ENCODE results near the gene CDR2. TPM values are rescaled to one million over a fixed set of nuclear protein-coding genes. Genes with fewer than 3 reads are reported as not detected.

The CDR2 gene
- total RNA-seq, 1 experiment from 2014 or later = 35.7 TPM

DNA sequence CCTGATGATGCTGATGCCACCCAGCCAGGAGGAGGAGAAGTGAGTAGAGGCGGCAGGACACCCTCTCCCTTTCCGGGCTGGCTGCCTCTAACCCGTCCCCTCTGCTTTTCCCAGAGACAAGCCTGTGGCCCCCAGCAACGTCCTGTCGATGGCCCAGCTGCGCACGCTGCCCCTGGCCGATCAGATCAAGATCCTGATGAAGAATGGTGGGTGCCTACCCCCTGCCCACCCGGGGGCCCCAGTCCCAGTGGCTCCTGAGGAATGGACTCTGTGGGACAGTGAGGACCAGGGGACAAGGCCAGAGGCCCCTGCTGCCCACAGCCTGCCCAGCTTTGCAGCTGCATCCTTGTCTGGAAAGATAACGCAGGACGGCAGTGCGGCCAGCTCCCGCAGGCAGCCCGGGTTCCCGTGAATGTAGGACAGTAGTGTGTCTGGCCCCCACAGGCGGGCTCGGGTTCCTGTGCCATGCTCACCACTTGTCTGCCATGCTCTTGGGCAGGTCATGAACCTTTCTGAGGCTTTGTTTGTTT, 57.4 kb downstream of the CDR2 start:
- ChIA-PET CTCF (no interaction called here), POLR2A (no interaction called here)

DNA sequence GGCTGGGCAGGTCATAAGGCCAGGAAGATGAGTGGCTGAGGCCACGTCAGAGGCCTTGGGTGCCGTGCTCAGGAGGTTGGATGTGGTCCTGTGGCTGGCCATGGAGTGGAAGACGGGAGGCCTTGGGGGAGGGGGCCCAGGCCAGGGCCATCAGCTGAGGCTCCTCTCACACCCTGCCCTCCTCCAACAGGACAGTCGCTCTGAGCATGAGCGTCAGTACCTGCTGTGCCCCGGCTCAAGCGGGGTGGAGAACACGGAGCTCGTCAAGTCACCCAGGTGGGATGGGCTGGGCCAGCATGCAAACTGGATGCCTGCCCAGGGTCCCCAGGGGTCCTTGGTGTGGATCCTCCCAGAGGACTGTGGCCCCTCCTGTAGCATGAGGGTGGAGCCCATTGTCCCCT, 58.0 kb downstream of the CDR2 start:
- no TSS peak for BruUV-seq (replicated peaks)
- DNase-seq (ENCODE audit: low read depth, low spot score) (no peak), ATAC-seq (no peak)
- H3K4me1 ChIP-seq (ENCODE audit: control insufficient read depth, insufficient read depth, low read length) = no peaks in the 10 kb centered on the region
- in situ Hi-C loops (cut with HindIII; ENCODE audit: low pct_unique_long_range_greater_than_20kb, low sequenced_read_pairs) (no loop called here), intact Hi-C loops (cut with micrococcal nuclease; ENCODE audit: unreplicated experiment) (no loop called here)
- H3K27me3 ChIP-seq (ENCODE audit: control insufficient read depth, insufficient read depth, low read length) = no peaks in the 10 kb centered on the region
- no peaks in the 10 kb centered on the region; the same call in 1 of the 2 replicates for H3K36me3 ChIP-seq (ENCODE audit: control insufficient read depth, insufficient read depth, low read length)
- TF ChIP-seq, protein P1, sequence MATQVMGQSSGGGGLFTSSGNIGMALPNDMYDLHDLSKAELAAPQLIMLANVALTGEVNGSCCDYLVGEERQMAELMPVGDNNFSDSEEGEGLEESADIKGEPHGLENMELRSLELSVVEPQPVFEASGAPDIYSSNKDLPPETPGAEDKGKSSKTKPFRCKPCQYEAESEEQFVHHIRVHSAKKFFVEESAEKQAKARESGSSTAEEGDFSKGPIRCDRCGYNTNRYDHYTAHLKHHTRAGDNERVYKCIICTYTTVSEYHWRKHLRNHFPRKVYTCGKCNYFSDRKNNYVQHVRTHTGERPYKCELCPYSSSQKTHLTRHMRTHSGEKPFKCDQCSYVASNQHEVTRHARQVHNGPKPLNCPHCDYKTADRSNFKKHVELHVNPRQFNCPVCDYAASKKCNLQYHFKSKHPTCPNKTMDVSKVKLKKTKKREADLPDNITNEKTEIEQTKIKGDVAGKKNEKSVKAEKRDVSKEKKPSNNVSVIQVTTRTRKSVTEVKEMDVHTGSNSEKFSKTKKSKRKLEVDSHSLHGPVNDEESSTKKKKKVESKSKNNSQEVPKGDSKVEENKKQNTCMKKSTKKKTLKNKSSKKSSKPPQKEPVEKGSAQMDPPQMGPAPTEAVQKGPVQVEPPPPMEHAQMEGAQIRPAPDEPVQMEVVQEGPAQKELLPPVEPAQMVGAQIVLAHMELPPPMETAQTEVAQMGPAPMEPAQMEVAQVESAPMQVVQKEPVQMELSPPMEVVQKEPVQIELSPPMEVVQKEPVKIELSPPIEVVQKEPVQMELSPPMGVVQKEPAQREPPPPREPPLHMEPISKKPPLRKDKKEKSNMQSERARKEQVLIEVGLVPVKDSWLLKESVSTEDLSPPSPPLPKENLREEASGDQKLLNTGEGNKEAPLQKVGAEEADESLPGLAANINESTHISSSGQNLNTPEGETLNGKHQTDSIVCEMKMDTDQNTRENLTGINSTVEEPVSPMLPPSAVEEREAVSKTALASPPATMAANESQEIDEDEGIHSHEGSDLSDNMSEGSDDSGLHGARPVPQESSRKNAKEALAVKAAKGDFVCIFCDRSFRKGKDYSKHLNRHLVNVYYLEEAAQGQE (IDR thresholded peaks at IDR 0.05; ENCODE audit: insufficient read depth in 1 of 2, low read depth in 2 of 2, low read length in 1 of 2) = no peak
- TF ChIP-seq TCF7L2 (IDR thresholded peaks at IDR 0.05; ENCODE audit: low read depth, low read length) = no peak
- TF ChIP-seq POLR2AphosphoS5 (IDR thresholded peaks at IDR 0.05; ENCODE audit: low read depth, low read length) = no peak
- TF ChIP-seq, protein P2, sequence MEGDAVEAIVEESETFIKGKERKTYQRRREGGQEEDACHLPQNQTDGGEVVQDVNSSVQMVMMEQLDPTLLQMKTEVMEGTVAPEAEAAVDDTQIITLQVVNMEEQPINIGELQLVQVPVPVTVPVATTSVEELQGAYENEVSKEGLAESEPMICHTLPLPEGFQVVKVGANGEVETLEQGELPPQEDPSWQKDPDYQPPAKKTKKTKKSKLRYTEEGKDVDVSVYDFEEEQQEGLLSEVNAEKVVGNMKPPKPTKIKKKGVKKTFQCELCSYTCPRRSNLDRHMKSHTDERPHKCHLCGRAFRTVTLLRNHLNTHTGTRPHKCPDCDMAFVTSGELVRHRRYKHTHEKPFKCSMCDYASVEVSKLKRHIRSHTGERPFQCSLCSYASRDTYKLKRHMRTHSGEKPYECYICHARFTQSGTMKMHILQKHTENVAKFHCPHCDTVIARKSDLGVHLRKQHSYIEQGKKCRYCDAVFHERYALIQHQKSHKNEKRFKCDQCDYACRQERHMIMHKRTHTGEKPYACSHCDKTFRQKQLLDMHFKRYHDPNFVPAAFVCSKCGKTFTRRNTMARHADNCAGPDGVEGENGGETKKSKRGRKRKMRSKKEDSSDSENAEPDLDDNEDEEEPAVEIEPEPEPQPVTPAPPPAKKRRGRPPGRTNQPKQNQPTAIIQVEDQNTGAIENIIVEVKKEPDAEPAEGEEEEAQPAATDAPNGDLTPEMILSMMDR (IDR thresholded peaks at IDR 0.05) = no peak
- no peak for TF ChIP-seq SIN3A (IDR thresholded peaks at IDR 0.05; ENCODE audit: borderline replicate concordance, insufficient read depth, low read depth, low read length)
- no peaks in the 10 kb centered on the region for H3K9me3 ChIP-seq (ENCODE audit: control insufficient read depth, insufficient read depth, low read depth, low read length)
- ChIA-PET CTCF (no interaction called here), POLR2A (interaction anchor here (0.6 kb wide), 1 partner anchor 51 kb away, joined by 4 read pairs; no protein-coding TSS in a partner anchor)
- H3K4me3 ChIP-seq (ENCODE audit: low read depth in 2 of 2, low read length in 2 of 2) = no peak overlapping the region
- no peak overlapping the region for H3K27ac ChIP-seq (ENCODE audit: low read length)

More for the DNA sequence above, 57.4 kb downstream of the CDR2 start:
- Histone ChIP-seq H3K4me3 (ENCODE audit: low read depth in 2 of 2, low read length in 2 of 2) (no peak overlapping the region), H3K27me3 (ENCODE audit: control insufficient read depth, insufficient read depth, low read length) (no peaks in the 10 kb centered on the region), H3K27ac (ENCODE audit: low read length) (no peak overlapping the region), H3K9me3 (ENCODE audit: control insufficient read depth, insufficient read depth, low read depth, low read length) (no peaks in the 10 kb centered on the region), H3K4me1 (ENCODE audit: control insufficient read depth, insufficient read depth, low read length) (no peaks in the 10 kb centered on the region), H3K36me3 (ENCODE audit: control insufficient read depth, insufficient read depth, low read length) (no peaks in the 10 kb centered on the region; the same call in 1 of the 2 replicates)
- intact Hi-C loops (cut with micrococcal nuclease; ENCODE audit: unreplicated experiment) (no loop called here), in situ Hi-C loops (cut with HindIII; ENCODE audit: low pct_unique_long_range_greater_than_20kb, low sequenced_read_pairs) (no loop called here)
- TF ChIP-seq TCF7L2 (IDR thresholded peaks at IDR 0.05; ENCODE audit: low read depth, low read length) (no peak), POLR2AphosphoS5 (IDR thresholded peaks at IDR 0.05; ENCODE audit: low read depth, low read length) (no peak), SIN3A (IDR thresholded peaks at IDR 0.05; ENCODE audit: borderline replicate concordance, insufficient read depth, low read depth, low read length) (no peak)
- TF ChIP-seq, protein P1 (IDR thresholded peaks at IDR 0.05; ENCODE audit: insufficient read depth in 1 of 2, low read depth in 2 of 2, low read length in 1 of 2) = no peak
- TF ChIP-seq, protein P2 (IDR thresholded peaks at IDR 0.05) = no peak
- ATAC-seq = no peak
- BruUV-seq (replicated peaks) = no TSS peak
- no peak for DNase-seq (ENCODE audit: low read depth, low spot score)

All from Panc1 (cell line).